Suprapubic skin (tissue), 4 donors: ENCODE results near the gene COQ3. TPM values are rescaled to one million over a fixed set of nuclear protein-coding genes. Genes with fewer than 3 reads are reported as not detected.

ENCODE experiments used
- DNase-seq, 2 donors: peaks; one replicate each; pipeline ENCODE4 v3.0.0-alpha.2; 2019; ENCODE audit warnings: low spot score in 2 of 2
- H3K27ac ChIP-seq: fragments of 200-600 bp; sonication (generic); one replicate; pipeline ENCODE4 v1.5.1; 2019
- H3K27me3 ChIP-seq: fragments of 200-600 bp; sonication (generic); one replicate; pipeline ENCODE4 v1.5.1; 2019
- H3K36me3 ChIP-seq: fragments of 200-600 bp; sonication (generic); one replicate; pipeline ENCODE4 v1.5.1; 2019
- H3K4me1 ChIP-seq: fragments of 200-600 bp; sonication (generic); one replicate; pipeline ENCODE4 v1.5.1; 2019
- H3K4me3 ChIP-seq: fragments of 200-600 bp; sonication (generic); one replicate; pipeline ENCODE4 v1.5.1; 2019; ENCODE audit warnings: mild to moderate bottlenecking
- H3K9me3 ChIP-seq: fragments of 200-600 bp; sonication (generic); one replicate; pipeline ENCODE4 v1.5.1; 2019
- EP300 ChIP-seq: sonication (generic); formaldehyde crosslinking; IDR thresholded peaks from one replicate; pipeline ENCODE4 v1.6.1; 2017; ENCODE audit warnings: antibody characterized with exemption
- POLR2A ChIP-seq, 2 donors: fragments of 450-650 bp; IDR thresholded peaks; one replicate each; pipeline ENCODE4 v1.6.1; 2017; ENCODE audit warnings: antibody characterized with exemption in 2 of 2, mild to moderate bottlenecking in 2 of 2, moderate library complexity in 2 of 2
- POLR2AphosphoS5 ChIP-seq, 3 donors: sonication (generic); formaldehyde crosslinking; IDR thresholded peaks; one replicate each; pipeline ENCODE4 v1.6.1; 2017; ENCODE audit warnings: antibody characterized with exemption in 3 of 3
- WGBS: methylation state at CpG from one replicate; pipeline ENCODE4 v1.1.5; 2018; 5-methylcytosine and 5-hydroxymethylcytosine counted together
- total RNA-seq, 4 donors: library from RNA; depleted of rRNA; stranded (reverse); fragments of >200 nt; gene quantifications; one replicate each; pipeline ENCODE4 v1.1.0, GENCODE V29; 2016
- TF ChIP-seq, protein P1 (sequence below), 2 donors: fragments of 200-600 bp in 1 of 2; fragments of 450-650 bp in 1 of 2; sonication (generic) in 1 of 2; IDR thresholded peaks; one replicate each; pipeline ENCODE4 v1.5.1; 2016 to 2019; ENCODE audit warnings: antibody characterized with exemption in 2 of 2, mild to moderate bottlenecking in 1 of 2, moderate library complexity in 1 of 2

Gene COQ3
- total RNA-seq, 4 donors from 2014 or later: 1.4 to 4.7 (median 3.5) TPM

DNA sequence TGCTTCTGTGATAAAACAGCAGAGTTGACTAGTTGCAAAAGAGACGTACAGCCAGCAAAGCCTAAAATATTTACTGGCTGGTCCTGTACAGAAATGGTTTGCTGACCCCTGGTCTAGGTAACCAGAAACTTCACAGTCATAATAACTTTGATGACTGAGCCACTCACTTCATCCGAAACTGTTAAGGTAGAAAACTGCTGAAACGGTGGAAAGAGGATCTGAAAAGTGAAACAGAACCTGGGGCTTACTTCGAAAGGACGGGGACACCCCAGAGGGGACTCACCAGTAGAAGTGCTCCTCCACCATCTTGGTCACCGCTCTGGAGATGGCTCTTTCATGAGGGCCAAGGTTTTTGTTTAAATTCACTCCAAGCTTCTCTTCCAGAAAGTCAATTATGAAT, 60.9 kb downstream of the COQ3 start:
- H3K27ac ChIP-seq: no peak overlapping the region

DNA sequence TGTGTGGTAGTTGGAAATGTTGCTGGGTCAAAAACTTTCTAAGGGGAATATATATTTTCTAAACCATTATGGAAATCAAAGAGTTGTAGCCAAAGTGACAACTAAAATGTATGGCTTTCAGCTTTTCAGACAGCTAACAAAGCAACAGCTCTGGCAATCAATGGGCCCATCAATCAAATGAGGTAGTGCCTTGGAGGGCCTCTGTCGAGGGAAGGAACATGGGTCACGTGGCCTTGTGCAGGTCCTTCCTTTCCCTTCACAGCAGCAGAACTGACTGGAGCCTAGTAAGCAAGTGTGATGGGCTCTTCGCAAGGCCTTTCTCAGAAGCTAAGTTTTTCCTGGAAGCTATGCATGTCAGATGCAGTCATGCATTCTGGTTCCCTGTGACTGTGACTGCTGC, 62.5 kb downstream of the COQ3 start:
- 86% methylated on average over 3 of the region's 3 CpGs for WGBS
- no peak for TF ChIP-seq POLR2A (IDR thresholded peaks at IDR 0.05)
- TF ChIP-seq, protein P1, sequence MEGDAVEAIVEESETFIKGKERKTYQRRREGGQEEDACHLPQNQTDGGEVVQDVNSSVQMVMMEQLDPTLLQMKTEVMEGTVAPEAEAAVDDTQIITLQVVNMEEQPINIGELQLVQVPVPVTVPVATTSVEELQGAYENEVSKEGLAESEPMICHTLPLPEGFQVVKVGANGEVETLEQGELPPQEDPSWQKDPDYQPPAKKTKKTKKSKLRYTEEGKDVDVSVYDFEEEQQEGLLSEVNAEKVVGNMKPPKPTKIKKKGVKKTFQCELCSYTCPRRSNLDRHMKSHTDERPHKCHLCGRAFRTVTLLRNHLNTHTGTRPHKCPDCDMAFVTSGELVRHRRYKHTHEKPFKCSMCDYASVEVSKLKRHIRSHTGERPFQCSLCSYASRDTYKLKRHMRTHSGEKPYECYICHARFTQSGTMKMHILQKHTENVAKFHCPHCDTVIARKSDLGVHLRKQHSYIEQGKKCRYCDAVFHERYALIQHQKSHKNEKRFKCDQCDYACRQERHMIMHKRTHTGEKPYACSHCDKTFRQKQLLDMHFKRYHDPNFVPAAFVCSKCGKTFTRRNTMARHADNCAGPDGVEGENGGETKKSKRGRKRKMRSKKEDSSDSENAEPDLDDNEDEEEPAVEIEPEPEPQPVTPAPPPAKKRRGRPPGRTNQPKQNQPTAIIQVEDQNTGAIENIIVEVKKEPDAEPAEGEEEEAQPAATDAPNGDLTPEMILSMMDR (IDR thresholded peaks at IDR 0.05): no peak
- TF ChIP-seq POLR2AphosphoS5 (IDR thresholded peaks at IDR 0.05): no peak
- TF ChIP-seq EP300: no peak
- H3K36me3 ChIP-seq: no peaks in the 10 kb centered on the region
- no peak overlapping the region for H3K4me3 ChIP-seq
- H3K27ac ChIP-seq: no peak overlapping the region
- H3K27me3 ChIP-seq: no peaks in the 10 kb centered on the region
- no peaks in the 10 kb centered on the region for H3K4me1 ChIP-seq
- DNase-seq: no peak
- H3K9me3 ChIP-seq: no peaks in the 10 kb centered on the region

More for the DNA sequence above, 60.9 kb downstream of the COQ3 start:
- no peaks in the 10 kb centered on the region for H3K27me3 ChIP-seq
- TF ChIP-seq POLR2AphosphoS5 (IDR thresholded peaks at IDR 0.05) (no peak), POLR2A (IDR thresholded peaks at IDR 0.05) (no peak), EP300 (no peak)
- TF ChIP-seq, protein P1 (IDR thresholded peaks at IDR 0.05): no peak
- WGBS: 87% methylated on average over 6 of the region's 6 CpGs
- DNase-seq: no peak
- no peak overlapping the region for H3K4me3 ChIP-seq
- H3K36me3 ChIP-seq: no peaks in the 10 kb centered on the region
- no peaks in the 10 kb centered on the region for H3K4me1 ChIP-seq
- no peaks in the 10 kb centered on the region for H3K9me3 ChIP-seq

DNA sequence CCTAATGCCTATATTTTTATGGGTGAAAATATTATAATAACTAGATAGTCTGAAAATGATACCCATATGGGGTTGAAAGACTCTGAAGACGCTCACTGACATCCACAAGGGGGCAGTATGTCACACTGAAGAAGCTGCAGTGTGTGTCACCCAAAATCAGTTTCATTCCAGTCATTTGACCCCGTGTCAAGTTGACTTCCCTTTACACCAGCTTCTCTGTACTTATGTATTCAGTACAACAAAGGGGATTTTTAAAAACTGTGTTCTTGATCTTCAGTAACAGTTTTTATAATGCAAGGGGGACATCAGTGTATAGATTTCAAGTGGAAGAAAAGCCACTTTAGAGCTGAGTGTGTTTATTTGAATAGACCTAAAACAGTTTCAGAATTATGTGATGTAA, 63.8 kb downstream of the COQ3 start:
- TF ChIP-seq, protein P1 (IDR thresholded peaks at IDR 0.05): peak in 1 of 2 donors; percentile 68
- no peak for TF ChIP-seq EP300
- Histone ChIP-seq H3K4me3 (no peak overlapping the region), H3K27me3 (no peaks in the 10 kb centered on the region), H3K4me1 (no peaks in the 10 kb centered on the region), H3K9me3 (no peaks in the 10 kb centered on the region), H3K27ac (no peak overlapping the region), H3K36me3 (no peaks in the 10 kb centered on the region)
- DNase-seq: no peak
- 7% methylated on average over 2 of the region's 2 CpGs for WGBS

DNA sequence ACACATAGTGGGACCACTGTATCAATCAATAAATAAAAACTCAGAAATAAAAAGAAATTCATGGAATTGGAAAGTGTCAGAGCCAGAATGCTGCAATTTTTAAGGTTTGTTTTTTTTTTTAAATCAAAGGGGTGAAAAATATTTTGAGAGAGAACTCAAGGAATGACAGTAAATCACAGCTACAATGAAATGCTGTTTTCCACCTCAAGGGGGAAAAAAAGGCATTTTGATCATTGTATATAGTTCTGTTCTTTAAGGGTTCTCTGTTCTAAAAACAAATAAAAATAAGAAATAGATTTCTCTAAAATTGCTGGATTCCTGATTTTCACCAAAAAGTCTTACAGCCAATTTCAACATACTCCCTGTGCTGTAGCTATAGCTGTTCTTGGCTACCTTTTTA, 69.0 kb downstream of the COQ3 start:
- Histone ChIP-seq H3K9me3 (no peaks in the 10 kb centered on the region), H3K27me3 (no peaks in the 10 kb centered on the region), H3K27ac (no peak overlapping the region), H3K36me3 (no peaks in the 10 kb centered on the region), H3K4me1 (no peaks in the 10 kb centered on the region), H3K4me3 (no peak overlapping the region)
- DNase-seq: no peak
- TF ChIP-seq POLR2A (IDR thresholded peaks at IDR 0.05): no peak
- no peak for TF ChIP-seq EP300
- TF ChIP-seq, protein P1 (IDR thresholded peaks at IDR 0.05): no peak
- TF ChIP-seq POLR2AphosphoS5 (IDR thresholded peaks at IDR 0.05): no peak

Other genes starting within 250 kb of the COQ3 start
- gene FAXC, start 44.5 kb downstream of the COQ3 start, total RNA-seq: 1 to 10 TPM; 1.6 to 6.8 (median 4.9) TPM
- gene PNISR, start 31.1 kb upstream of the COQ3 start, total RNA-seq: 100 to 1,000 TPM in 1 of 4 donors, 10 to 100 TPM in 3; 52.9 to 335 (median 80.9) TPM
- 10 to 100 TPM in 2 of 4 donors, 1 to 10 TPM in 2; 6.5 to 31.2 (median 10.7) TPM for gene USP45, start 121.2 kb upstream of the COQ3 start, total RNA-seq
- gene CCNC, start 174.5 kb upstream of the COQ3 start, total RNA-seq: 10 to 100 TPM; 38.4 to 63.4 (median 46.5) TPM
- gene PRDM13, start 212.6 kb upstream of the COQ3 start, total RNA-seq: not detected